ENCODE measurements around the gene BLOC1S3. TPM values are rescaled to one million over a fixed set of nuclear protein-coding genes. Genes with fewer than 3 reads are reported as not detected.

Gene BLOC1S3
- total RNA-seq, 1 donor from 2014 or later, result 15.3 TPM

GRCh38 chr19:45179072-45179891 lies 698 bp downstream of the BLOC1S3 start:
- intact Hi-C loops (cut with micrococcal nuclease), result loop anchor here (1.0 to 10.0 kb wide), 2 partner anchors 53 to 466 kb away; no protein-coding TSS in a partner anchor

- intact Hi-C loops (cut with micrococcal nuclease), result loop anchor here (1.0 to 10.0 kb wide), 2 partner anchors 54 to 465 kb away; no protein-coding TSS in a partner anchor
Measured at GRCh38 chr19:45179892-45180370, 1.3 kb downstream of the BLOC1S3 start.

- intact Hi-C loops (cut with micrococcal nuclease), result no loop called here
Measured at GRCh38 chr19:45180936-45181335, 2.4 kb downstream of the BLOC1S3 start.

GRCh38 chr19:45182758-45183157 lies 4.2 kb downstream of the BLOC1S3 start:
- intact Hi-C loops (cut with micrococcal nuclease), result no loop called here

GRCh38 chr19:45184115-45184514 lies 5.5 kb downstream of the BLOC1S3 start:
- intact Hi-C loops (cut with micrococcal nuclease), result no loop called here

- intact Hi-C loops (cut with micrococcal nuclease), result loop anchor here (1.0 kb wide), 5 partner anchors 8 to 197 kb away; partner anchors contain the start of genes BLOC1S3 and TRAPPC6A
Measured at GRCh38 chr19:45186509-45187334, 8.1 kb downstream of the BLOC1S3 start.

- intact Hi-C loops (cut with micrococcal nuclease), result loop anchor here (1.0 kb wide), 5 partner anchors 9 to 198 kb away; partner anchors contain the start of genes BLOC1S3 and TRAPPC6A
Measured at GRCh38 chr19:45187421-45188100, 9.0 kb downstream of the BLOC1S3 start.

GRCh38 chr19:45189971-45190370 lies 11.4 kb downstream of the BLOC1S3 start:
- intact Hi-C loops (cut with micrococcal nuclease), result no loop called here

- intact Hi-C loops (cut with micrococcal nuclease), result no loop called here
Measured at GRCh38 chr19:45191375-45191774, 12.8 kb downstream of the BLOC1S3 start.

- intact Hi-C loops (cut with micrococcal nuclease), result no loop called here
Measured at GRCh38 chr19:45195764-45196163, 17.2 kb downstream of the BLOC1S3 start.

- intact Hi-C loops (cut with micrococcal nuclease), result no loop called here
Measured at GRCh38 chr19:45200568-45200967, 22.0 kb downstream of the BLOC1S3 start.

GRCh38 chr19:45202637-45203036 lies 24.1 kb downstream of the BLOC1S3 start:
- intact Hi-C loops (cut with micrococcal nuclease), result no loop called here

GRCh38 chr19:45205810-45206209 lies 27.2 kb downstream of the BLOC1S3 start:
- intact Hi-C loops (cut with micrococcal nuclease), result no loop called here

GRCh38 chr19:45206328-45206727 lies 27.7 kb downstream of the BLOC1S3 start:
- intact Hi-C loops (cut with micrococcal nuclease), result no loop called here

GRCh38 chr19:45211751-45212381 lies 33.3 kb downstream of the BLOC1S3 start:
- intact Hi-C loops (cut with micrococcal nuclease), result no loop called here

GRCh38 chr19:45213031-45213430 lies 34.4 kb downstream of the BLOC1S3 start:
- intact Hi-C loops (cut with micrococcal nuclease), result no loop called here

GRCh38 chr19:45215391-45216191 lies 37.0 kb downstream of the BLOC1S3 start:
- intact Hi-C loops (cut with micrococcal nuclease), result no loop called here

GRCh38 chr19:45216667-45217066 lies 38.1 kb downstream of the BLOC1S3 start:
- intact Hi-C loops (cut with micrococcal nuclease), result no loop called here

GRCh38 chr19:45217193-45217956 lies 38.8 kb downstream of the BLOC1S3 start:
- intact Hi-C loops (cut with micrococcal nuclease), result no loop called here

Data from T-helper 1 cell treated with Interleukin-12 subunit alpha and Interleukin-12 subunit beta and Interleukin-4 antibody, amounts not matched to agents 30 ng/mL and 1 ng/mL, for 36 hours (primary cell).